ENCODE results near the gene OTUB1.

OTUB1 gene, protein sequence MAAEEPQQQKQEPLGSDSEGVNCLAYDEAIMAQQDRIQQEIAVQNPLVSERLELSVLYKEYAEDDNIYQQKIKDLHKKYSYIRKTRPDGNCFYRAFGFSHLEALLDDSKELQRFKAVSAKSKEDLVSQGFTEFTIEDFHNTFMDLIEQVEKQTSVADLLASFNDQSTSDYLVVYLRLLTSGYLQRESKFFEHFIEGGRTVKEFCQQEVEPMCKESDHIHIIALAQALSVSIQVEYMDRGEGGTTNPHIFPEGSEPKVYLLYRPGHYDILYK

DNA sequence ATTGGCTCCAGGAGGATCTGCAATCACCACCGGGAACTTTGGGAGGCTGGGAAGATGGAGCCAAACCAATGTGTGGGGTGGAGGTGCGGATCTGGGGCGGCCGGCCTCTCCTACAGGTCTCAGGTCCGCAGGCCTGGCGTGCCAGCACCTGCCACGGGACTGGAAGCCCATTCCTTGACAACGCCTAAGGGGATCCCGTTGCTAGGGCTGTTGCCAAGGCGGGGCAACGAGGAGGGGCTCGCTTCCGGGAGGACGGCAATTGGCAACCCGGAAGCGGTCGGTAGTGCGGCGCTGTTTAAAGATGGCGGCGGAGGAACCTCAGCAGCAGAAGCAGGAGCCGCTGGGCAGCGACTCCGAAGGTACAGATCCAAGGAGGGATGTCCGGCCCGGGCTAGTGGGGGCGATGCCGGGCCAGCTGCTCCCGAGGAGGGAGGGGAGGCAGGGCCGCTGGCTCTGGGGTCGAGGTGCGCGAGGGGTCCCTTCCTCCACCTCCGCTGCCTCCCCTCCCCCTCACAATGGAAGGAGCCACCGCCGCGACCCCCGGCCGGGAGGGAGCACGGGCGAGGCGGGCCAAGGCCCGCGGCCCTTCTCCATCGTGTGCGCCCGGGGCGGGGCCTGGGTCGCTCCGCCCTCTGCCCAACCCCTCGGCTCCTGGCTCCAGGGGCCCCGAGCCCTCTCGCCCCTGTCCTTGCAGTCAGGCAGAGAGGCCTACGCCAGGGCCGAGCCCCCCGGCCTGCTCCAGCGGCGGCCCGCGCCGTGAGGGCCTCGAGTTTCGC is at the start of gene OTUB1:
OTUB1 (plus strand) TSS at position 283 of the 776 bp plus-strand sequence; CDS start at position 302, 19 bp downstream.
- peak within 1 kb of the TSS; percentile 99 for H3K4me3 Mint-ChIP-seq
- H3K27me3 Mint-ChIP-seq (ENCODE audit: low read depth) = no peaks in the 10 kb centered on the region
- peaks cover 24% of the 10 kb centered on the region for H3K4me1 Mint-ChIP-seq (ENCODE audit: low read depth)
- peak within 1 kb of the TSS; percentile 98 for H3K27ac Mint-ChIP-seq
- no peaks in the 10 kb centered on the region for H3K9me3 Mint-ChIP-seq
- H3K36me3 Mint-ChIP-seq (ENCODE audit: low read depth) = peaks cover 18% of the 10 kb centered on the region

DNA sequence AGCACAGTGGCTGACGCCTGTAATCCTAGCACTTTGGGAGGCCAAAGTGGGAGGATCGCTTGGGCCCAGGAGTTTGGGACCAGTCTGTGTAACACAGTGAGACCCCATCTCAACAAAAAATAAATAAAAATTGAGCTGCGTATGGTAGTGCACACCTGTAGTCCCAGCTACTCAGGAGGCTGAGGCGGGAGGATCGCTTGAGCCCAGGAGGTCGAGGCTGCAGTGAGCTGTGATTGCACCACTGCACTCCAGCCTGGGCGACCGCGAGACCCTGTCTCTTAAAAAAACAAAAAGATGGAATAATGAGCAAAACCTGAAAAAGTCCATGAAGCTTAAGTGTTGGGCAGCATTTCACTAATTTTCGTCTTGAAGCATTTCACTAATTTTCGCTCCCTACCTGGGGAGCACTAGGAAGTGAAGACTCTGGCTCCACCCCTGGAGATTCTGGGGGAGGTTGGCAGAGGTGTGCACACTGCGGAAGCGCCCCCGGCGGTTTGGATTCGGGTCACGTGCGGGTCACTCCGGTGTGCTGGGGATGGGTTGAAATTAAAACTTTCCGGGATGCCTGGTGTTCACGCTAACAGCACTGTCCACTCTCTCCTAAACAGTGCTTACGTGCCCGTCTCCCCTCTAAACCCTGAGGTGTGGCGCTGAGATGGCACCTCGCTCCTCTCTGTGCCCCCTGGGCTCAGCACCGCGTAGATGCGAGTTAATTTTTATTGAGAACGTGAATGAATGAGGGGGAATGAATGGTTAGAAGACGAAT is 48.3 kb upstream of the OTUB1 start:
- H3K27ac Mint-ChIP-seq = peak overlapping the region; percentile 81

DNA sequence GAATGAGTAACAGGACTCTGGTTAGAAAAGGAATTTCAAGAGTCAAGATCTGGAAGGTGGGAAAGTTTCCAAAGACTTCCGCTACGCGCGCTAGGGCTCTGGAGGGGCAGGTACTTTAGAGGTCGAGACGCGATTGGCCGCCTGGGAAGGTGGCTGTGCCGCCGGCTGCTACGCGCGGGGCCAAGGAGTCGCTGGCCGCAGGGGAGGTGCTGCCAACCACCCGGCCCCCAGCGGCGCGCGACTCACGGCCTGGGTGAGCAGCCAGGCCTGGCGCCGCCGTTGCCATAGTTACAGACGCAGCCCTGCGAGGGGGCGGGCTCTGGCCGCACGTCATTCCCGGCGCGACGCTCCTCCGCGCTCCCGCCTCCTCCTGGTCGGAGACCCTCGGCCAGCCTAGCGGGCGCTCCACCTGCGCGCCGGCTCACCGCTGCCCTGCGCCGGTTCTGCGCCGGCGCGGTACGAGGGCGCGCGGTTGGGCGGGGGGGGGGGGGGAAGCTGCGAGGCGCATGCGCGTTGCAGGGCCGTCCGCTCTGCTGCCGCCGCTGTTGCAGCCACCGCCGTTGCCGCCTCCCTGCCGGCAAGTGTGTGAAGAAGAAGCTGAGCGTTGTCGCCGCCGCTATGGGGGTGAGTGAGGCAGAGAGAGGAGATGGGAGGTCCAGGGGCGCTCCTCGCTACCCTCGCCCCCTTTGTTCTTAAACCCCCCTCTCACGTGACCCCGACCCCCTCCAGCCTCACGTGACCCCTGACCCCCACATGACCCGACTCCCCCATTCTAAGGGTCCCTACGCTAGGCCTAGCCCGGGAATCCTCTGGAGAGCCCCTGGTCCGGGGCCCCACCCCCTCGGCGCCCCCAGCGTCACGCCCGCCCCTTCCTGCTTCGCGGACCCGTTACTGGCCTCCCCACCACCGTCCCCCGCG is 47.5 kb upstream of the OTUB1 start, which contains the start of gene NAA40:
NAA40 (plus strand) TSS at position 524 of the 918 bp plus-strand sequence; CDS start at position 619, 95 bp downstream.
- no peaks in the 10 kb centered on the region for H3K9me3 Mint-ChIP-seq
- H3K36me3 Mint-ChIP-seq (ENCODE audit: low read depth) = no peaks in the 10 kb centered on the region
- peak within 1 kb of the TSS; percentile 92 for H3K4me3 Mint-ChIP-seq

More for the DNA sequence above, 48.3 kb upstream of the OTUB1 start:
- no peaks in the 10 kb centered on the region for H3K36me3 Mint-ChIP-seq (ENCODE audit: low read depth)
- peaks cover 21% of the 10 kb centered on the region for H3K4me1 Mint-ChIP-seq (ENCODE audit: low read depth)
- peak overlapping the region; percentile 92 for H3K4me3 Mint-ChIP-seq
- no peaks in the 10 kb centered on the region for H3K9me3 Mint-ChIP-seq
- H3K27me3 Mint-ChIP-seq (ENCODE audit: low read depth) = no peaks in the 10 kb centered on the region

DNA sequence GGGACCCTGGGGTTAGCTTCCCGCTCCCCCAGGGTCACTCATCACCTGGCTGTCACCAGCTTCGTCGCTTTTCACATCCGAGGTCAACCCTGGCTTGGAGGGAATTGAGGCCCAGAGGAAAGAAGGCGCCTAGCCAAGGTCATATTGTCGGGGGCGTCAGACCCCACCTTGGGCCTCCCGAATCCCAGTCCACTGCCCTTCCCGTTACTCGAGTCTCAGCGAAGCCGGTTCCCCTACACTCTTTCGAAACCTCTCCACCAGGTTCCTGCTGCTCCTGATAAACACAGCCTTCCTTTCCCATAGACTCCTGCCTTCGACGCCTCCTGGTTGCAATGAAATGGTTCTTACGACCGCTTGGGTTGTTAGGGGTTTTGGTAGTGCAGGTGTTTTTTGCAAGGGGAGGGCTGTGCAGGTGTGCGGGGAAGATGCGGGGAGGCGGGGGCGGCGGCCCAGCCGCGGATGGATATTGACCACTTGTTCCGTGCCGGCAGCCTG is 46.8 kb upstream of the OTUB1 start:
- Mint-ChIP-seq H3K27ac (peak overlapping the region; percentile 78), H3K36me3 (ENCODE audit: low read depth) (no peaks in the 10 kb centered on the region), H3K4me1 (ENCODE audit: low read depth) (peaks cover 26% of the 10 kb centered on the region), H3K9me3 (no peaks in the 10 kb centered on the region), H3K4me3 (peak overlapping the region; percentile 92), H3K27me3 (ENCODE audit: low read depth) (no peaks in the 10 kb centered on the region)

More for the DNA sequence above, 47.5 kb upstream of the OTUB1 start, which contains the start of gene NAA40:
- H3K27me3 Mint-ChIP-seq (ENCODE audit: low read depth) = no peaks in the 10 kb centered on the region
- peak within 1 kb of the TSS; percentile 81 for H3K27ac Mint-ChIP-seq
- H3K4me1 Mint-ChIP-seq (ENCODE audit: low read depth) = peaks cover 22% of the 10 kb centered on the region

DNA sequence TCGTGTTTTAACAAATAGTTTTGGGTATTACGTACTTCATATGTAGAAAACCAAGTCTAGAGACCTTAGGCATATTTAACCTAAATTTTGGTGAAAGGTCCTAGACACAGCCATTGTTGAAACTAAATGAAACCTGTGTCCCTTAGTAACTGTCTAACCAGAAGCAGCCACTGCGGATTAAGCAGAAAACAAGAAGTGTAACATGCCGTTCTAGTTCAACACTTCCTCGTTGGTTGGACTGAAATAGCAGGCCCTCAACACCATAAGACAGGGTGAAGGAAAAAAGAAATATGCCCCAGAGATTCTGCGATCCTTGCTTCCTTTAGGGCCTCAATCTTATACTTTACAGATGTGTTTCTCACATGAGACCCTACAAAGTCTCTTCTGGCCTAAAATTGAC is 45.5 kb upstream of the OTUB1 start:
- Mint-ChIP-seq H3K9me3 (no peaks in the 10 kb centered on the region), H3K27me3 (ENCODE audit: low read depth) (no peaks in the 10 kb centered on the region), H3K27ac (no peak overlapping the region), H3K4me1 (ENCODE audit: low read depth) (peaks cover 28% of the 10 kb centered on the region), H3K4me3 (peak overlapping the region; percentile 45), H3K36me3 (ENCODE audit: low read depth) (no peaks in the 10 kb centered on the region)

DNA sequence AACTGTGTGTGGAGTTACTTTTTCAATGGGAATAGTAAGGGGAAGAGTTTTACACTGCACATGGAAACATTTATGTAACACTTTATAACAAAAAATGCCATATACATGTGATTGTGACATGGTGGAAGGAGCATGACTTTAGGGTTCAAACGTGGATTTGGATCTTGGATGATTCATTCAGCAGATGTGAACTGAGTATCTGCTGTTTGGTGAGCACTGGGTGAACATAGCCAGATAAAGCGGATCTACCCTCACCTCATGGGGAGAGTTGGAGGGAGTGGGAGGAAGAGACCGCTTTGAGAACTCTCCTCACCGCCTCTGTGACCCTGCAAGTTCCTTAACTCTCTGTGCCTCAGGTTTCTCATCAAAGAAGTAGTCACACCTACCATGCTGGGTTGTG is 44.3 kb upstream of the OTUB1 start:
- no peak overlapping the region for H3K4me3 Mint-ChIP-seq
- H3K36me3 Mint-ChIP-seq (ENCODE audit: low read depth) = peaks cover 2% of the 10 kb centered on the region
- no peaks in the 10 kb centered on the region for H3K27me3 Mint-ChIP-seq (ENCODE audit: low read depth)
- peaks cover 28% of the 10 kb centered on the region for H3K4me1 Mint-ChIP-seq (ENCODE audit: low read depth)
- no peaks in the 10 kb centered on the region for H3K9me3 Mint-ChIP-seq
- H3K27ac Mint-ChIP-seq = no peak overlapping the region

DNA sequence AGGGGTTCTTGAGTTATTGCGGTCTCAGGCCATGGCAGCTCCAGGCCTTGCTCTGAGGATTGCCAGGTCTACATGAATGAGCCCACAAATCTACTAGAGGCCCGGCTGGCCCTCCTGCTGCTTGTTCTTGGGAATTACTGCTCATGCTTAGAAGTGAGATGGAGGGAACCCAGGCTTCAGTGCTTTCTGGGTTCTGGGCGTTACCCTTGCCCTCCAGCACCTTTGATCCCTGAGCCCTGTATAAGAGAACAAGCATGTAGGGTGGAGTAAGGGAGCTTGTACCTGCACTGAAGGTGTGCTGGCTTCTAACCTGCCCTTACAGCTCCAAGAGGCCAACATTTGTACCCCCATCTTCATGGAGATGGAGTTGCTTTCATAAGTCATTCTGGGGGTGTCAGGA is 43.4 kb upstream of the OTUB1 start:
- no peak overlapping the region for H3K27ac Mint-ChIP-seq
- peaks cover 2% of the 10 kb centered on the region for H3K36me3 Mint-ChIP-seq (ENCODE audit: low read depth)

DNA sequence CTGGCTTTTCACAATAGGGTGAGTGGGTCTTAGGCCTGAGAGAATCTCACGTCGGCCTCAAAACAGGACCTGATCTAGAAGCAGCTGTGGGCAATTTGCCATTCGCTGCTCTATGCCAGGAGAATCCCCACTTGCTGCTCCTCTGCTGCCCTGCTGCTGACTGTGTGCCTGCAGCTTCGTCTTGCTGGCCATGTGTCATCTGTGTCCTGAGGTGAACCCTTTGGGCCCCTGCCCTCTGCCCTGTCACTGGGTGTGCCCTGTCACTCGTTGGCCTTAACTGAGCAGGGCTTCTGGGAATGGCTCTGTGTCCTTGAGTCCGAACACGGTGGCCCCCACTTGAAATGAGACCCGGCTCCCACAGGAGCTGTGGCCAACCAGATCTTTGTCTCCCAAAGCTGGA is 41.3 kb upstream of the OTUB1 start:
- H3K9me3 Mint-ChIP-seq = no peaks in the 10 kb centered on the region
- no peak overlapping the region for H3K27ac Mint-ChIP-seq

More for the DNA sequence above, 43.4 kb upstream of the OTUB1 start:
- Mint-ChIP-seq H3K4me3 (no peak overlapping the region), H3K27me3 (ENCODE audit: low read depth) (no peaks in the 10 kb centered on the region), H3K9me3 (no peaks in the 10 kb centered on the region), H3K4me1 (ENCODE audit: low read depth) (peaks cover 25% of the 10 kb centered on the region)

DNA sequence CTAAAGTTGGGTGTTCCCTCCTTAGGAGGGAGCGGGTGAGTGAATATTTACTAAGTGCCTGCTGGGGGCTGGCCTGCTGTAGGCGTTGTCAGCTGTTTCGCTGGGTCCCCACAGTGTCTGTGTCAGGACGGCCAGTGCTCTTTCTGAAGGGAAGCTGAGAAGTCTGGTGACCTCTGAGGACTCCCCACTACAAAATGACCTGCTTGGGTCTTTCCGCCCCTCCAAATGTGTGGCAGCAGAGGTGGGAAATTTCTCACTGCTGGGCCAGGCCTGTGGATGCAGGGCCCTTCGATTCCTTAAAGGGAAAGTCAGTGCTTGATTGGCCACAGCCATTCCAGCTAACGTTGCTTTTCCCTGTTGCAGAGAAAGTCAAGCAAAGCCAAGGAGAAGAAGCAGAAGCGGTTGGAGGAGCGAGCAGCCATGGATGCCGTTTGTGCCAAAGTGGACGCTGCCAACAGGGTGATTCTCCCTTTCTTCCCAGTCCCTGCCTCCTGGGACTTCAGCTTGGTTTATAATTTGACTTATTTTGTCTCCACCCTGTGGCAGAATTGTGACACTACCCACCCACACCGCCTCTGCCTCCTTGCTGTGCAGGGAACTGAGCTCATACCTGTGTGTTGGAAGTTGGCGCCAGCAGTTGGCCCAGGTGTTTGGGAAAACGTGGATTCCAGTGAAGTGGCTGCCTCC is 40.6 kb upstream of the OTUB1 start:
- Mint-ChIP-seq H3K4me1 (ENCODE audit: low read depth) (peaks cover 13% of the 10 kb centered on the region), H3K27ac (no peak overlapping the region), H3K9me3 (no peaks in the 10 kb centered on the region)

More for the DNA sequence above, 41.3 kb upstream of the OTUB1 start:
- Mint-ChIP-seq H3K27me3 (ENCODE audit: low read depth) (no peaks in the 10 kb centered on the region), H3K36me3 (ENCODE audit: low read depth) (peaks cover 2% of the 10 kb centered on the region), H3K4me1 (ENCODE audit: low read depth) (peaks cover 16% of the 10 kb centered on the region), H3K4me3 (no peak overlapping the region)

DNA sequence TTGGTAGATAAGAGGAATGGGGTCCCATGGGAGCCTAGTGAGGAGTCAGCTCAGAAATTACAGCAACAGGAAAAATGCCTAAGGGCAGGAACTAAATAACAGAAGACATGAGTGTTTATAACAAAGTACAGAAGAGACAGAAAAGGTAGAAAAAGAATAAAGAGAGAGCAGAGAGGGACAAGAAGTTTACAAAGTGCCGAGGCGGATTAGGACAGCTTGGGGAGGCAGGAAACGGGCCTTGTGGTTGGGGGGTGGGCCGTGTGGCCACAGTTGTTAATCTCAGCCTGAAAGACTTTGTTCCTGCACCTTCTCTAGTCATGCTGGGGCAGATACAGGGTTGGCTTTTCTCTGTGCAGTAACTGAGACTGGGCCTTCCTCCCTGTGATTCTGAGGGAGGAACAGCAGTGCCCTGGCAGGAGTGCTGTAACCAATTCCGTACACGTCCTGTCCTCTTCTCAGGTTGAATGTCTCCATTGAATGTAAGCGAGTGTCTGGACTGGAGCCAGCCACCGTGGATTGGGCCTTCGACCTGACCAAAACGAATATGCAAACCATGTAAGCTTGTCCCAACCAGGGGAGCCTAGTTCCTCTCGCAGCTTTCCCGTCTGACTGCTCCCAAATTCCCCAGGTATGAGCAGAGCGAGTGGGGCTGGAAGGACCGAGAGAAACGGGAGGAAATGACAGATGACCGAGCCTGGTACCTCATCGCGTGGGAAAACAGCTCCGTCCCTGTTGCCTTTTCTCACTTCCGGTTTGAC is 34.3 kb upstream of the OTUB1 start:
- Mint-ChIP-seq H3K4me1 (ENCODE audit: low read depth) (peaks cover 21% of the 10 kb centered on the region), H3K4me3 (peak overlapping the region; percentile 40), H3K27ac (peak overlapping the region; percentile 78), H3K36me3 (ENCODE audit: low read depth) (peaks cover 24% of the 10 kb centered on the region), H3K27me3 (ENCODE audit: low read depth) (no peaks in the 10 kb centered on the region), H3K9me3 (no peaks in the 10 kb centered on the region)

More for the DNA sequence above, 40.6 kb upstream of the OTUB1 start:
- H3K4me3 Mint-ChIP-seq = no peak overlapping the region
- H3K36me3 Mint-ChIP-seq (ENCODE audit: low read depth) = peaks cover 2% of the 10 kb centered on the region
- no peaks in the 10 kb centered on the region for H3K27me3 Mint-ChIP-seq (ENCODE audit: low read depth)

DNA sequence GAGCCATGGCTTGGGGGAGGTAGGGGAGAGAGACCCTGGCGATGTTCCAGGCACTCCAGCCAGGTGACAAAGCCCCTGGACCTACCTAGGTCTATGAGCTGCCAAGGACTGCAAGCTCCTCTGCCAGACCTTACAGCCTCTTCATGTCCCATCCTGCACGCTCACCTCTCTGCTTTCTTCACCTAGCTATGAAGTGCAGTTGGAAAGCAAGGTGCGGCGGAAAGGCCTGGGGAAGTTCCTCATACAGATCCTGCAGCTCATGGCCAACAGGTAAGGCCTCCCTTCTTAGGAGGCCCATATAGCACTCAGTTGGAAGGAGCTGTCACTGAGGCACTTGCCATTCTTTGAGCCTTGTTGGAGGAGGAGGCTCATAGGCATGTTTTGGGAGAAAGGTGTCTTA is 33.7 kb upstream of the OTUB1 start:
- Mint-ChIP-seq H3K9me3 (no peaks in the 10 kb centered on the region), H3K4me3 (peak overlapping the region; percentile 40), H3K4me1 (ENCODE audit: low read depth) (peaks cover 21% of the 10 kb centered on the region), H3K27ac (peak overlapping the region; percentile 78), H3K27me3 (ENCODE audit: low read depth) (no peaks in the 10 kb centered on the region), H3K36me3 (ENCODE audit: low read depth) (peaks cover 24% of the 10 kb centered on the region)

DNA sequence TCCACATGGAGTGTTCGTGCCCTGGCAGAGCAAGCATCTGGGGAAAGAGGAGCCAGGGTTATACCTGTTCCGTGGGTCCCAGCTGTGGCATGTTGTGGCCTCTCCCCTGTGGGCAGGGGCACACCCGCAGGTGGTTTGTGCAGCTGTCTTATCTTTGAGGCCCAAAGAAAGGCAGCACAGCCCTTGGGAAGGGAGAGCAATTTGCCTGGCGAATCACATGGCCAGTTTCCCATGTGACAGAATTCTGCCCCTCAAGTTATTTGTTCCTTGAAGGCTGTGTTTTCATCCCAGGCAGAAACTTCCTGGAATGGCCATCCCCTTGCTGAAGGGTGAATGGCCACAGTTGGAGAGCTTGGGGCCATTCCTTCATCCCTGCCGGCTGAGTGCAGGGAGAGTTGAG is 28.2 kb upstream of the OTUB1 start:
- Mint-ChIP-seq H3K4me1 (ENCODE audit: low read depth) (peaks cover 12% of the 10 kb centered on the region), H3K27me3 (ENCODE audit: low read depth) (no peaks in the 10 kb centered on the region), H3K4me3 (no peak overlapping the region), H3K9me3 (no peaks in the 10 kb centered on the region), H3K27ac (no peak overlapping the region), H3K36me3 (ENCODE audit: low read depth) (peaks cover 18% of the 10 kb centered on the region)
